HG02798 (cell line): ENCODE results near the gene BLTP2.
"Not testable (repeated sequence)": the region's sequence is repeated elsewhere in the genome, so short reads cannot be mapped to it uniquely, and the experiment has no call there.

ENCODE experiments used
- ATAC-seq: cut with Tn5 transposase; IDR thresholded peaks from one replicate; pipeline ENCODE4 v1.9.1; 2021; ENCODE audit warnings: mild to moderate bottlenecking; ENCODE audit not compliant: unreplicated experiment, poor library complexity

Gene BLTP2

DNA sequence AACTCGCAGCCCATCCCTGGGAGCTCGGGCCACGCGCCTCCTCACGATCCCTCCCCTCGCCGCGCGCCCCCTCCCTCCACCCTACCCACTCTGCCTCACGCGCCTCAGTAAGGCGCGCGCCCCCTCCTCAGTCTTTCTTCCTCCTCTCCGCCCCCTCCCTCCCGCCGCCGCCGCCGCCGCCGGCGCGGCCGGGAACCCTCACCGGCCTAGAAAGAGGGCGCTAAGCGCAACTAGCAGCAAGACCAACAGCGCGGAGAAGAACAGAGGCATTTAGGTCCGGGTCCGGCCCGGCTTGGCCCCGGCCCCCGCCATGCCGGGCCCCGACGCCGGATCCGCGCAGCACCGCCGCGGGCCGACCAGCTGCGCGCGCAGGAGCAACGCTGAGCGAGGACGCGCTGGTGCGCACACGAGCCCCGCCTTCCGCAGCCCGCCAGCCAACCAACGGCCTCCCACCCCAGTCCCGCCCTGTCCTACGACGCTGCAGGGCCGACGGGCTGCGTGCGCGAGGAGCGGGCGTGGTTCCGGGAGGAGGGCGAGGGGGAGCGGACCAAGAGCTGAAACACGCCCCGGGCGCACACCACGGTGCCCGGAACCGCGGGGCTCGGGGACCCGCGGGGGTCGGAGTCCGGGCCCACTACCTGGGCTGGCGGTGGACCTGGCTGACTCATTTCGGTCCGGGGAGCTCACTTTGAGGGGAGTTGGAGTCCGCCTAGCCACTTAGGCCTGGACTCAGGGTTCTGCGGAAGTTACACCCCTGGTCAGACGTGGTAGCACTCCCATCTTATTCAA lies at the start of gene BLTP2:
TSS of gene BLTP2 (minus strand) at position 372 of the 789 bp plus-strand sequence. CDS start at position 270, 102 bp downstream.
- peak; percentile 95 for ATAC-seq

GRCh38 chr17:28693869-28694268 lies 48.9 kb upstream of the BLTP2 start:
- no peak for ATAC-seq

- no peak for ATAC-seq
Measured at GRCh38 chr17:28689011-28689410, 44.1 kb upstream of the BLTP2 start.

DNA sequence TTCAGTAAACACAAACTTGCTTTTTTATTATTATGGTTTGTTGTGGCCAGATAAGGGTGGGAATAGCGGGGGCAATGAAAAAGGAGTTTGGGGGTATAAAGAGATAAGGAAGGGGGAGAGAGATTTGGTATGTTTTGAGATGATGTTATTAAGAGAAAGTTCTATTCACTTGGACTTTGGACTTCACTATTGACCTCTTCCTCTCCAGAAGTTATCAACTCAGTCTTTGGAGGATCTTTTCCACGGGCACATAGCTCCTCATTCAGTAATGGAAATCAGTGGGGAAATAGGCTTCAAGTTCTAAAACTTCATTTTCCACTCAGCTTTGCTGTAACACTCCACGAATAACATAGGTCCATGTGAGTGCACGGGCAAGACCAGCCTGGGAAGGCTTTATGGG lies 43.5 kb upstream of the BLTP2 start:
- no peak for ATAC-seq

DNA sequence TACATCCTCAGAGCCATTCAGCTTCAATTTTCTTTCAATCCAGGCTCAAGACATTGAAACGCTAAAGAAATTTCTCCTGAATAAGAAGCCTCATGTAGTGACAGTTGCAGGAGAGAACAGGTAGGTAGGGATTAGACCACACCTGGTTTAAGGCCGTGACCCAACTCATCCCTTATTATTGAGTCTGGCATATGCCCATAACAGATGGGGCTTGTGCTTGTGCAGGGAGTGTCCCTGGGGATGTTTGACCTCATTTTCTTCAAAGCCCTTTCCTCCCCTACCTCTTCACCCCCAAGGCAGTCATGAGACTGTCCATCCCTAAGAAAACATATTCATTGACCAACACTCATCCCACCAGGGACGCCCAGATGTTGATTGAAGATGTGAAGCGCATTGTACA lies 41.3 kb upstream of the BLTP2 start:
- no peak for ATAC-seq

GRCh38 chr17:28685366-28685765 lies 40.4 kb upstream of the BLTP2 start:
- ATAC-seq, result no peak

DNA sequence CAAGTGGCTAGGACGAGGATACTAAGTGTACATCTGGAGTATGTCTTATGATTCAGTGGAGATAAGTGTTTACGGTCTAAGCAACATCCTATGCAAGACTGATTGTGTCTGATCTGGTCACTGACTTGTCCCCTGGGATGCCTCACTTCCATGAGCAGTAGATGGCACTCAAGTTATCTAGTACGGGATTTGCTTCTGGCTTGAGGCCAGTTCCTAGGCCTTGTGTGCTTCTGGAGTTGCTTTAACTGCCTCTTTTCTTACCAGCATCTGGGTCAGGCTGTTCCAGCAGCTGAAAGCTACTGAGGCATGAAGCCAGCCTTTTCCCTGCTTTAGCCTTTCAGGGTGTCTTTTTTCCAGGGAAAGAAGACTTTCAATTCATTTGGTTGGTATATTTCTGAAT lies 40.0 kb upstream of the BLTP2 start:
- ATAC-seq, result no peak

DNA sequence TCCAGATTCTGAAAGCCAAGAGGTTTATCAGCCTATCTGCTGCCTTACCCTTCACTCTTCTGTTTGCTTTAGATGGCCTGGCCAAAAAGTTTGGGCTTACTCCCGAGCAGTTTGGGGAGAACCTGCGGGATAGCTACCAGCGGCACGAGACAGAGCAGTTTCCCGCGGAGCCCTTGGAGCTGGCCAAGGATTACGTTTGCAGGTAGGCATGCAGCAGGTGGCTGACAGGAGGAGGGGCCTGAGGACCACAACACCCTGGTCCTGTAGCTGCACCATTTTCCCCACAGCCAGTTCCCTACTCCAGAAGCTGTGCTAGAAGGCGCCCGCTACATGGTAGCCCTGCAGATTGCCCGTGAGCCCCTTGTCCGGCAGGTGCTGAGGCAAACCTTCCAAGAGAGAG lies 37.7 kb upstream of the BLTP2 start:
- no peak for ATAC-seq

GRCh38 chr17:28675980-28676379 lies 31.0 kb upstream of the BLTP2 start:
- no peak for ATAC-seq

DNA sequence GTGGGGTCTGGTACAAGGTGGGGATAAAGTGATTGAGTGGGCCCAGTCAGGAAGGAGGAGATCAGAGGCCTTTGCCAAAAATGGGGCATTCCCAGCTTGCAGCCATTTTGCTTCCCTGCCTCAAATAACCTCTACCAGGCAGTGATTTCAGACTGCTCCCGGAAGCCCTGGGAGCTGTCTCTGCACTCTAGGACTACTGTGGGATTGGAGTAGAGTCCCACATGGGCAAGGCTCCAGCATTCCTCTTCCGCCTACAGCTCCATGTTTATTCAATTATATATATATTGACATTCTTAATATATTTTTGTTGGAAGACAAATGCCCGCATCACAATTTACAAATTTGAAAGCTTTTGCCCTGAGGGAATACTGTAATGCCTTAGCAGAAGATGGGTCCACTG lies 30.5 kb upstream of the BLTP2 start:
- no peak for ATAC-seq

DNA sequence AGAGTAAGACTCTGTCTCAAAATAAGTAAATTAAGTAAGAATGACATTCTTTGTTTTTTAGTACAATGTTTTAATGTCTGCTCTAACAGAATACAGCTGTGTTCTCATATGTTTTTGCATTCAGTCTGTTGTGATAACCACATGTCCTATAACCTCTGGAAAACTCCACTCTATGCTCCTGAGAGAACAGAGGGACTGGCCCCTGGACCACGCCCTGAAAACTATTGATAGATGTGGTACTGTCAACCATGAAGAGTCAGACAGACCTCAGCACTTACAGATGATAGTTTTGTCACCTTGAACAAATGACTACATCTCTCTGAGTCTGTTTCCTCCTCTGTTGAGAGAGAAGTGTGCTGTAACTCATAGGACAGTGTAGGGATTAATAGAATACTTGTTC lies 25.0 kb upstream of the BLTP2 start:
- no peak for ATAC-seq

- ATAC-seq, result no peak
Measured at GRCh38 chr17:28667870-28668269, 22.9 kb upstream of the BLTP2 start.

- ATAC-seq, result no peak
Measured at GRCh38 chr17:28665994-28666393, 21.0 kb upstream of the BLTP2 start.

GRCh38 chr17:28663723-28664122 lies 18.8 kb upstream of the BLTP2 start:
- no peak for ATAC-seq

DNA sequence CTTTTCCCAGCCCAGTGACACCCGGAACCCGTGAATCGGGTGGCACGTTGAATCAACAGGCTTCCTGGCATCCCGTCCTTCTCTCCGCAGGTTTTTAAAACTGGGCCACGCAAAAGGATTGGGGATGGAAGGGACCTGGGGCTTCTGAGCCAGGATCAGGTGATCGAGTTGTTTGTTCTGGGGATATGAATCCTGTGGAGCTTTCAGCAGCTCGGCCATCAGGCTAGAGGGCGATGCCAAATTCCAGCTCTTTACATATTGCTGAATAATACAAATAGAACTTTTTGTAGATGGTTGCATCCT lies 17.5 kb upstream of the BLTP2 start:
- no peak for ATAC-seq

DNA sequence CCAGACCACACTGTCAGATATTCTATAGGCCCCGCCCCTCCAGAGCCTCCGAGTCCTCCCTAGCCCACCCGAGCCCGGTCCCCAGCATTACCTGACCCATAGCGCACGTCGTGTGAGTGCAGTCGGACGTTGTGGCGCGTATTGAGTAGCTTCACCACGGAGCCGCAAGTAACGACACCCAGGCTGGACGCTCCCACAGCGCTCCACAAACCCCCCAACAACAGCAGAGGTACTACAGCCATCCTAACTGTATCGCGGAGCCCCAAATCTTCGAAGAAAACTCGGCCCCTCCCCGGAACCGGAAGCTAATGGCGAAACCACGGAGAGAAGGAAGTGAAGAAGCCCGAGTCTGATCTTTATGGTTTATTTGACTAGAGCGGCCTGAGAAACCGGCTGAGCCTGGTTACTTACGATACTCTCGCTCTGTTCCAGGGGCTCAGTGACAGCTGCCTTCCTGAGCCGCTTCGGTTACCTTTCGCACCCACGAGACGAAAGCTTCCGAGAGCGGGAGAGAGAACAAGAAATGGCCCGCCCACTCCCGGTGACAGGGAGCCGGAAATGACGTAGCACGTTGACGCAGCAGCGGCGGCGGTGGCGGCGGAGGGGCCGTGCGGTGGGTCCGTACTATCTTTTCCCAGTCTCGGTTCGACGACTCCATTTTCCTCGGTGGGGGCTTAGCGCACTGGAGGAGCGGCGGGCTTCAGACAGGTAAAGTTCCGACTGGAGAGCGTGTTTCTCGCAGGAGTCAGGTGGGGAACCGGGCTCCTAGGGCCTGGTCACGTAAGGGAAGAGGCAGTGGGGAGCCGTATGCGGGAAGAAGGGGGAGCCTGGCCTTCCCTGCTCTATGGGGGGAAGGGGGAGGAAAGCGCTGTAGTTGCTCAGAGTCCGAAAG lies 16.9 kb upstream of the BLTP2 start, which contains the start of the genes SDF2 and SUPT6H:
TSS of gene SDF2 (minus strand) at position 272 of the 892 bp plus-strand sequence. CDS start at position 242, 30 bp downstream.
TSS of gene SUPT6H (plus strand) at position 571 of the 892 bp plus-strand sequence. CDS start 11,197 bp downstream, outside the sequence.
- ATAC-seq, result peak; percentile 96

- not testable (repeated sequence) for ATAC-seq
Measured at GRCh38 chr17:28659497-28659881, 14.5 kb upstream of the BLTP2 start.

DNA sequence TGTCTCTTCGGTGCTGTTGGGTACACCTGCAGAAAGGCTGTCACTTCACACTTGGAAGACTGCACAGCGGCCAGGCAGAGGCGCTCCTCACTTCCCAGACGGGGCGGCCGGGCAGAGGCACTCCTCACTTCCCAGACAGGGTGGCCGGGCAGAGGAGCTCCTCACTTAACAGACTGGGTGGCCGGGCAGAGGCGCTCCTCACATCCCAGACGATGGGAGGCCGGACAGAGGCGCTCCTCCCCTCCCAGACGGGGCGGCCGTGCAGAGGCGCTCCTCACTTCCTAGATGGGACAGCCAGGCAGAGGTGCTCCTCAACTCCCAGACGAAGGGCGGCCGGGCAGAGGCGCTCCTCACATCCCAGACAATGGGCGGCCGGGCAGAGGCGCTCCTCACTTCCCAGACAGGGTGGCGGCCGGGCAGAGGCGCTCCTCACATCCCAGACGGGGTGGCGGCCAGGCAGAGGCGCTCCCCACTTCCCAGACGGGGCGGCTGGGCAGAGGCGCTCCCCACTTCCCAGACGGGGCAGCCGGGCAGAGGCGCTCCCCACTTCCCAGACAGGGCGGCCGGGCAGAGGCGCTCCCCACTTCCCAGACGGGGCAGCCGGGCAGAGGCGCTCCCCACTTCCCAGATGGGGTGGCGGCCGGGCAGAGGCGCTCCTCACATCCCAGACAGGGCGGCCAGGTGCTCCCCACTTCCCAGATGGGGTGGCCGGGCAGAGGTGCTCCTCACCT lies 14.0 kb upstream of the BLTP2 start:
- ATAC-seq, result not testable (repeated sequence)

GRCh38 chr17:28658342-28658741 lies 13.4 kb upstream of the BLTP2 start:
- not testable (repeated sequence) for ATAC-seq

DNA sequence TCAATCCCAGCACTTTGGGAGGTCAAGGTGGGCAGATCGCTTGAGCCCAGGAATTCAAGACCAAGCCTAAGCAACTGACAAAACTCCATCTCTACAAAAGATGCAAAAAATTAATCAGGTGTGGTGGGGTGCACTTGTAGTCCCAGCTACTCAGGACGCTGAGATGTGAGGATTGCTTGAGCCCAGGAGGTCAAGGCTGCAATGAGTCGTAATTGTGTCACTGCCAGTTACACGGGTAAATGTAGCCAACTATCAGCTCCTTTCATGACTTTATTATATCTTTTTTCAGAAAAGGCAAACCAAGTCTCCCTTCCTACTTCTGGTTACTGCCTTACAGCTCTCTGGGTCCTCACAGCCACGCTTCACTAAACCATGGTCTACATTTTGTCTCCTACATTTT lies 12.8 kb upstream of the BLTP2 start:
- ATAC-seq, result no peak

DNA sequence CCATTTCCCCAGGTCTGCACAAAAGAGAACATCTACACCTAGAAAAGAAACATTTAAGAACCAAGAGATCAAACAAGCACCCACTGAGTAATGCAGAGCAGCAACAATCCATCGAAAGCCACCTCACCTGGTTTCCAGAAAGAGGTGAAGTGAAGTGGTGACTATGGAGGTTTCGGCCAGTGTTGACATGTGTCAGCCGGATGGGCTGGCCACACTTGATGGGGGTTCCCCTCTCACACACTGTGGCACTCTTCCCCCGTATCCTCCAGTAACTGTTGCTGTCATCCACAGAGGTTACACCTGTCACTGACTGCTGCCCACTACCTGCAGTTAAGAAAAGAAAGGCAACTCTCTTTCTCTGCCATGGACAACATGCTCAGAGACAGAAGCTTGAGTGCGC lies 10.2 kb upstream of the BLTP2 start:
- ATAC-seq, result no peak
